HEK293T (cell line): ENCODE measurements around the gene DPEP2NB.

Experiments
- ARNT ChIP-seq: fragments of 450-650 bp; IDR thresholded peaks from 2 replicates; pipeline ENCODE4 v1.6.1; 2017; ENCODE audit warnings: mild to moderate bottlenecking
- BHLHE40 ChIP-seq: fragments of 450-650 bp; IDR thresholded peaks from 2 replicates; pipeline ENCODE4 v1.6.1; 2016; ENCODE audit warnings: mild to moderate bottlenecking, moderate library complexity, borderline replicate concordance
- SUZ12 ChIP-seq: fragments of 450-650 bp; IDR thresholded peaks from 2 replicates; pipeline ENCODE4 v1.6.1; 2016; ENCODE audit warnings: mild to moderate bottlenecking

GRCh38 chr16:67966549-67967182, 49.0 kb downstream of the DPEP2NB start:
- TF ChIP-seq BHLHE40 (no peak), ARNT (no peak), SUZ12 (no peak)
